ENCODE results near the gene UNC80.

The UNC80 gene

GRCh38 chr2:209960676-209961630, 189.3 kb downstream of the UNC80 start:
- no peaks in the 10 kb centered on the region for H3K27me3 ChIP-seq
- H3K4me1 ChIP-seq: peaks cover 3% of the 10 kb centered on the region; the same call in 1 of the 2 replicates
- H3K36me3 ChIP-seq: no peaks in the 10 kb centered on the region
- TF ChIP-seq CTCF (IDR thresholded peaks at IDR 0.05; ENCODE audit: low read depth, low read length): peak; percentile 87
- H3K4me3 ChIP-seq (ENCODE audit: low read depth, low read length): no peak overlapping the region
- peak; percentile 74 for DNase-seq
- H3K9me3 ChIP-seq: no peaks in the 10 kb centered on the region

GRCh38 chr2:209965723-209966122, 194.1 kb downstream of the UNC80 start:
- no peaks in the 10 kb centered on the region for H3K36me3 ChIP-seq
- H3K27me3 ChIP-seq: no peaks in the 10 kb centered on the region
- no peaks in the 10 kb centered on the region for H3K9me3 ChIP-seq
- DNase-seq: no peak
- TF ChIP-seq CTCF (IDR thresholded peaks at IDR 0.05; ENCODE audit: low read depth, low read length): no peak
- H3K4me3 ChIP-seq (ENCODE audit: low read depth, low read length): no peak overlapping the region
- peaks cover 1% of the 10 kb centered on the region; the same call in 1 of the 2 replicates for H3K4me1 ChIP-seq

- Histone ChIP-seq H3K4me1 (no peaks in the 10 kb centered on the region), H3K4me3 (ENCODE audit: low read depth, low read length) (no peak overlapping the region), H3K9me3 (no peaks in the 10 kb centered on the region), H3K36me3 (no peaks in the 10 kb centered on the region), H3K27me3 (no peaks in the 10 kb centered on the region)
- DNase-seq: no peak
- no peak for TF ChIP-seq CTCF (IDR thresholded peaks at IDR 0.05; ENCODE audit: low read depth, low read length)
These were observed 198.1 kb downstream of the UNC80 start for GRCh38 chr2:209969692-209970091.

GRCh38 chr2:209970271-209970670, 198.6 kb downstream of the UNC80 start:
- Histone ChIP-seq H3K27me3 (no peaks in the 10 kb centered on the region), H3K4me3 (ENCODE audit: low read depth, low read length) (no peak overlapping the region), H3K36me3 (no peaks in the 10 kb centered on the region), H3K9me3 (no peaks in the 10 kb centered on the region), H3K4me1 (no peaks in the 10 kb centered on the region)
- DNase-seq: no peak
- no peak for TF ChIP-seq CTCF (IDR thresholded peaks at IDR 0.05; ENCODE audit: low read depth, low read length)

- Histone ChIP-seq H3K36me3 (no peaks in the 10 kb centered on the region), H3K4me1 (no peaks in the 10 kb centered on the region), H3K27me3 (no peaks in the 10 kb centered on the region), H3K9me3 (no peaks in the 10 kb centered on the region), H3K4me3 (ENCODE audit: low read depth, low read length) (no peak overlapping the region)
- no peak for TF ChIP-seq CTCF (IDR thresholded peaks at IDR 0.05; ENCODE audit: low read depth, low read length)
- no peak for DNase-seq
These were observed 199.1 kb downstream of the UNC80 start for GRCh38 chr2:209970711-209971110.

GRCh38 chr2:209973328-209973727, 201.7 kb downstream of the UNC80 start:
- H3K4me1 ChIP-seq: no peaks in the 10 kb centered on the region

More at GRCh38 chr2:209973328-209973727, 201.7 kb downstream of the UNC80 start:
- Histone ChIP-seq H3K4me3 (ENCODE audit: low read depth, low read length) (no peak overlapping the region), H3K9me3 (no peaks in the 10 kb centered on the region), H3K27me3 (no peaks in the 10 kb centered on the region), H3K36me3 (no peaks in the 10 kb centered on the region)
- TF ChIP-seq CTCF (IDR thresholded peaks at IDR 0.05; ENCODE audit: low read depth, low read length): no peak
- DNase-seq: no peak

All from BE2C (cell line).